Ishikawa (cell line): Measurements from ENCODE around the gene CFLAR.

ENCODE experiments used
- CEBPB ChIP-seq: IDR thresholded peaks from 2 replicates; pipeline ENCODE4 v1.6.1; 2012
- CREB1 ChIP-seq: IDR thresholded peaks from 2 replicates; pipeline ENCODE4 v1.6.1; 2012; ENCODE audit warnings: low read depth
- EGR1 ChIP-seq: IDR thresholded peaks from 2 replicates; pipeline ENCODE4 v1.6.1; 2012
- EP300 ChIP-seq: IDR thresholded peaks from 2 replicates; pipeline ENCODE4 v1.6.1; 2012; ENCODE audit warnings: borderline replicate concordance
- FOXM1 ChIP-seq: IDR thresholded peaks from 2 replicates; pipeline ENCODE4 v1.6.1; 2012; ENCODE audit warnings: low read depth, borderline replicate concordance
- MAX ChIP-seq: IDR thresholded peaks from 2 replicates; pipeline ENCODE4 v1.6.1; 2012
- NFIC ChIP-seq: IDR thresholded peaks from 2 replicates; pipeline ENCODE4 v1.6.1; 2012
- RAD21 ChIP-seq: IDR thresholded peaks from 2 replicates; pipeline ENCODE4 v1.6.1; 2012; ENCODE audit warnings: low read depth
- REST ChIP-seq: IDR thresholded peaks from 2 replicates; pipeline ENCODE4 v1.6.1; 2012; ENCODE audit warnings: low read depth, mild to moderate bottlenecking
- TAF1 ChIP-seq: IDR thresholded peaks from 2 replicates; pipeline ENCODE4 v1.6.1; 2012; ENCODE audit warnings: low read depth, mild to moderate bottlenecking
- TEAD4 ChIP-seq: IDR thresholded peaks from 2 replicates; pipeline ENCODE4 v1.6.1; 2012
- USF1 ChIP-seq: IDR thresholded peaks from 2 replicates; pipeline ENCODE4 v1.6.1; 2012
- YY1 ChIP-seq: IDR thresholded peaks from 2 replicates; pipeline ENCODE4 v1.6.1; 2012; ENCODE audit warnings: low read depth
- ZBTB7A ChIP-seq: IDR thresholded peaks from 2 replicates; pipeline ENCODE4 v1.6.1; 2012; ENCODE audit warnings: low read depth

GRCh38 chr2:201203916-201204654, 88.1 kb downstream of the CFLAR start:
- TF ChIP-seq RAD21 (no peak), EP300 (peak; percentile 67), TAF1 (no peak), ZBTB7A (no peak), EGR1 (peak; percentile 57; the same call in 1 of the 2 replicates), NFIC (peak; percentile 70), TEAD4 (peak; percentile 55), FOXM1 (no peak), CEBPB (peak; percentile 69), CREB1 (no peak), MAX (no peak; the same call in 1 of the 2 replicates), REST (no peak), USF1 (no peak), YY1 (no peak)
